Stimulated activated CD4-positive, alpha-beta T cell treated with anti-CD3 and anti-CD28 coated beads, TNF-alpha, amount 100 ng/mL, for 48 hours (primary cell): ENCODE results near the gene SNX33.
"Not testable (repeated sequence)": the region's sequence is repeated elsewhere in the genome, so short reads cannot be mapped to it uniquely, and the experiment has no call there.

Source experiments
- DNase-seq, 3 donors: peaks; one replicate each; pipeline ENCODE4 v3.0.0-alpha.2; 2020; ENCODE audit warnings: low read depth in 3 of 3

The SNX33 gene

GRCh38 chr15:75662823-75663519, 15.3 kb downstream of the SNX33 start:
- DNase-seq = no peak

GRCh38 chr15:75663931-75664421, 16.3 kb downstream of the SNX33 start:
- DNase-seq = no peak

- DNase-seq = no peak
These were observed 19.2 kb downstream of the SNX33 start for GRCh38 chr15:75666823-75667501.

GRCh38 chr15:75669191-75669878, 21.6 kb downstream of the SNX33 start:
- DNase-seq = no peak

- no peak for DNase-seq
These were observed 22.1 kb downstream of the SNX33 start for GRCh38 chr15:75669879-75670212.

- DNase-seq = no peak
These were observed 24.3 kb downstream of the SNX33 start for GRCh38 chr15:75671730-75672602.

GRCh38 chr15:75672646-75673425, 25.1 kb downstream of the SNX33 start:
- no peak for DNase-seq

- DNase-seq = no peak
These were observed 25.9 kb downstream of the SNX33 start for GRCh38 chr15:75673426-75674235.

GRCh38 chr15:75674366-75674765, 26.7 kb downstream of the SNX33 start:
- DNase-seq = no peak

- DNase-seq = no peak
These were observed 28.1 kb downstream of the SNX33 start for GRCh38 chr15:75675579-75676404.

- no peak for DNase-seq
These were observed 29.2 kb downstream of the SNX33 start for GRCh38 chr15:75676688-75677464.

- no peak for DNase-seq
These were observed 30.0 kb downstream of the SNX33 start for GRCh38 chr15:75677465-75678323.

GRCh38 chr15:75678324-75678690, 30.6 kb downstream of the SNX33 start:
- DNase-seq = not testable (repeated sequence)

- no peak for DNase-seq
These were observed 32.5 kb downstream of the SNX33 start for GRCh38 chr15:75680007-75680789.

- no peak for DNase-seq
These were observed 34.7 kb downstream of the SNX33 start for GRCh38 chr15:75682181-75683135.
